HG02885 (cell line): ENCODE measurements around the gene DPP6.

Experiments
- ATAC-seq: cut with Tn5 transposase; IDR thresholded peaks from one replicate; pipeline ENCODE4 v1.9.1; 2021; ENCODE audit warnings: mild to moderate bottlenecking; ENCODE audit not compliant: unreplicated experiment, poor library complexity

DPP6 gene

GRCh38 chr7:154204046-154204445 lies 151.8 kb downstream of the DPP6 start:
- no peak for ATAC-seq

GRCh38 chr7:154212861-154213260 lies 160.7 kb downstream of the DPP6 start:
- no peak for ATAC-seq

- ATAC-seq: no peak
Observed at GRCh38 chr7:154217688-154218340, 165.6 kb downstream of the DPP6 start.

GRCh38 chr7:154231732-154232131 lies 179.5 kb downstream of the DPP6 start:
- no peak for ATAC-seq

GRCh38 chr7:154232700-154233099 lies 180.5 kb downstream of the DPP6 start:
- no peak for ATAC-seq

- ATAC-seq: no peak
Observed at GRCh38 chr7:154241988-154242387, 189.8 kb downstream of the DPP6 start.

- ATAC-seq: no peak
Observed at GRCh38 chr7:154242709-154243108, 190.5 kb downstream of the DPP6 start.

- ATAC-seq: no peak
Observed at GRCh38 chr7:154252046-154252445, 199.8 kb downstream of the DPP6 start.

GRCh38 chr7:154253810-154254209 lies 201.6 kb downstream of the DPP6 start:
- no peak for ATAC-seq

- no peak for ATAC-seq
Observed at GRCh38 chr7:154255324-154255723, 203.1 kb downstream of the DPP6 start.

- no peak for ATAC-seq
Observed at GRCh38 chr7:154256150-154256549, 204.0 kb downstream of the DPP6 start.

- ATAC-seq: no peak
Observed at GRCh38 chr7:154259396-154259795, 207.2 kb downstream of the DPP6 start.

GRCh38 chr7:154287356-154287755 lies 235.2 kb downstream of the DPP6 start:
- ATAC-seq: no peak

- ATAC-seq: no peak
Observed at GRCh38 chr7:154289119-154289518, 236.9 kb downstream of the DPP6 start.

- no peak for ATAC-seq
Observed at GRCh38 chr7:154296443-154296842, 244.2 kb downstream of the DPP6 start.

GRCh38 chr7:154299736-154300135 lies 247.5 kb downstream of the DPP6 start:
- ATAC-seq: no peak

- no peak for ATAC-seq
Observed at GRCh38 chr7:154302380-154302779, 250.2 kb downstream of the DPP6 start.

GRCh38 chr7:154304231-154304630 lies 252.0 kb downstream of the DPP6 start:
- no peak for ATAC-seq

GRCh38 chr7:154304740-154305700 lies 252.8 kb downstream of the DPP6 start:
- no peak for ATAC-seq

GRCh38 chr7:154306036-154306435 lies 253.8 kb downstream of the DPP6 start:
- no peak for ATAC-seq

GRCh38 chr7:154308928-154309327 lies 256.7 kb downstream of the DPP6 start:
- no peak for ATAC-seq

GRCh38 chr7:154310114-154310513 lies 257.9 kb downstream of the DPP6 start:
- ATAC-seq: no peak
